PC-3 (cell line): ENCODE data around the gene ARHGEF7. TPM values are rescaled to one million over a fixed set of nuclear protein-coding genes. Genes with fewer than 3 reads are reported as not detected.

Source experiments
- ATAC-seq: fragments of 200-7000 bp; cut with Tn5 transposase; 2 replicates; pipeline ENCODE4 v1.9.1; 2020; ENCODE audit warnings: mild to moderate bottlenecking, moderate library complexity
- BruUV-seq: library from RNA; stranded (reverse); fragments of 400-500 nt; replicated peaks from 2 replicates; lab custom pipeline; 2021; lab: Mats Ljungman, UMichigan
- CTCF ChIA-PET: fragments of 300-600 bp; sonication (Branson Sonifier 250); formaldehyde crosslinking; loops from one replicate; lab custom pipeline; 2022; ENCODE audit warnings: antibody characterized with exemption; lab: Charles Lee
- POLR2A ChIA-PET: fragments of 300-600 bp; sonication (Branson Sonifier 250); formaldehyde crosslinking; loops from one replicate; lab custom pipeline; 2022; ENCODE audit warnings: antibody characterized with exemption; ENCODE audit not compliant: unreplicated experiment; lab: Charles Lee
- DNase-seq: peaks from one replicate; pipeline ENCODE4 v3.0.0-alpha.2; 2015
- H2AFZ ChIP-seq: fragments of 300-600 bp; sonication (generic); 2 replicates; pipeline ENCODE4 v1.6.0; 2016; ENCODE audit warnings: antibody characterized with exemption, low read length
- H3F3A ChIP-seq: fragments of 300-600 bp; sonication (generic); one replicate; pipeline ENCODE4 v1.6.0; 2017; ENCODE audit warnings: antibody characterized with exemption, low read length, control low read depth, mild to moderate bottlenecking; ENCODE audit not compliant: unreplicated experiment
- H3K27ac ChIP-seq: fragments of 300-600 bp; sonication (generic); 2 replicates; pipeline ENCODE4 v1.5.1; 2016; ENCODE audit warnings: mild to moderate bottlenecking, low read length
- H3K27me3 ChIP-seq: fragments of 300-600 bp; sonication (generic); 2 replicates; pipeline ENCODE4 v1.6.1; 2016; ENCODE audit warnings: low read length, mixed read lengths
- H3K36me3 ChIP-seq: fragments of 300-600 bp; sonication (generic); 2 replicates; pipeline ENCODE4 v1.6.1; 2016; ENCODE audit warnings: low read depth, mixed run types, low read length, mixed read lengths
- H3K4me1 ChIP-seq: fragments of 300-600 bp; sonication (generic); 2 replicates; pipeline ENCODE4 v1.5.1; 2016; ENCODE audit warnings: low read length; ENCODE audit not compliant: insufficient read depth
- H3K4me2 ChIP-seq: fragments of 300-600 bp; sonication (generic); 2 replicates; pipeline ENCODE4 v1.6.0; 2016; ENCODE audit warnings: low read length
- H3K4me3 ChIP-seq: fragments of 300-600 bp; sonication (generic); 2 replicates; pipeline ENCODE4 v1.5.1; 2016; ENCODE audit warnings: mild to moderate bottlenecking, low read length, mixed read lengths
- H3K79me2 ChIP-seq: fragments of 300-600 bp; sonication (generic); 2 replicates; pipeline ENCODE4 v1.6.1; 2017; ENCODE audit warnings: low read length, mixed read lengths
- H3K9ac ChIP-seq: fragments of 300-600 bp; sonication (generic); 2 replicates; pipeline ENCODE4 v1.6.0; 2016; ENCODE audit warnings: mild to moderate bottlenecking, low read length
- H3K9me2 ChIP-seq: fragments of 300-600 bp; sonication (generic); replicated peaks from 2 replicates; pipeline ENCODE4 v1.6.1; 2016; ENCODE audit warnings: mixed run types, low read length, mixed read lengths
- H3K9me3 ChIP-seq: fragments of 300-600 bp; sonication (generic); 2 replicates; pipeline ENCODE4 v1.6.1; 2016; ENCODE audit warnings: low read length, mixed read lengths
- H4K20me1 ChIP-seq: fragments of 300-600 bp; sonication (generic); 2 replicates; pipeline ENCODE4 v1.6.1; 2016; ENCODE audit warnings: low read length, mixed read lengths
- CTCF ChIP-seq: fragments of 300-600 bp; sonication (generic); conservative IDR thresholded peaks from 2 replicates; pipeline ENCODE4 v1.5.1; 2017; ENCODE audit warnings: antibody characterized with exemption, low read depth, mild to moderate bottlenecking, low read length
- EZH2 ChIP-seq: fragments of 300-600 bp; sonication (generic); IDR thresholded peaks from one replicate; pipeline ENCODE4 v1.6.1; 2017; ENCODE audit warnings: antibody characterized with exemption, mild to moderate bottlenecking, low read length; ENCODE audit not compliant: unreplicated experiment
- EZH2phosphoT487 ChIP-seq: fragments of 300-600 bp; sonication (generic); IDR thresholded peaks from 2 replicates; pipeline ENCODE4 v1.6.1; 2018; ENCODE audit warnings: mild to moderate bottlenecking, antibody characterized with exemption, low read length, borderline replicate concordance
- intact Hi-C: fragments of 100-400 bp; cut with micrococcal nuclease; formaldehyde crosslinking; loops from 2 replicates; pipeline ENCODE4 v1.9.0; 2023
- total RNA-seq: library from RNA; depleted of rRNA; stranded (reverse); fragments of >200 nt; gene quantifications from 2 replicates; pipeline ENCODE4 v1.2.3, GENCODE V29; 2014

The ARHGEF7 gene
- total RNA-seq, 1 experiment from 2014 or later = 14.7 TPM

- no peaks in the 10 kb centered on the region for H4K20me1 ChIP-seq
- DNase-seq (no peak), ATAC-seq (no peak)
- no peak overlapping the region for H3K4me2 ChIP-seq
- no peak overlapping the region for H2AFZ ChIP-seq
- no peaks in the 10 kb centered on the region for H3K4me1 ChIP-seq
- H3K9me3 ChIP-seq = no peaks in the 10 kb centered on the region
- H3K9me2 ChIP-seq = no peaks in the 10 kb centered on the region
- H3K4me3 ChIP-seq = no peak overlapping the region
- intact Hi-C loops = no loop called here
- peaks cover 68% of the 10 kb centered on the region for H3K27me3 ChIP-seq
- no peaks in the 10 kb centered on the region for H3K79me2 ChIP-seq
- no peak overlapping the region for H3K9ac ChIP-seq
- ChIA-PET POLR2A (no interaction called here), CTCF (no interaction called here)
- no peaks in the 10 kb centered on the region for H3K36me3 ChIP-seq
- H3F3A ChIP-seq = no peaks in the 10 kb centered on the region
- no peak for TF ChIP-seq EZH2phosphoT487
- no peak for TF ChIP-seq EZH2
- no peak for TF ChIP-seq CTCF
- no peak overlapping the region for H3K27ac ChIP-seq
- no TSS peak for BruUV-seq
Measured at GRCh38 chr13:111139873-111140561, 24.9 kb downstream of the ARHGEF7 start.

- ATAC-seq = no peak
- no TSS peak for BruUV-seq
- ChIA-PET CTCF (no interaction called here), POLR2A (no interaction called here)
- Histone ChIP-seq H3K36me3 (no peaks in the 10 kb centered on the region), H3K9ac (no peak overlapping the region), H2AFZ (no peak overlapping the region), H4K20me1 (no peaks in the 10 kb centered on the region), H3K27me3 (peaks cover 70% of the 10 kb centered on the region), H3K4me1 (no peaks in the 10 kb centered on the region), H3K9me3 (no peaks in the 10 kb centered on the region), H3K4me2 (no peak overlapping the region), H3F3A (no peaks in the 10 kb centered on the region), H3K9me2 (no peaks in the 10 kb centered on the region), H3K27ac (no peak overlapping the region), H3K4me3 (no peak overlapping the region), H3K79me2 (no peaks in the 10 kb centered on the region)
- no peak for DNase-seq
- intact Hi-C loops = no loop called here
- no peak for TF ChIP-seq EZH2
- TF ChIP-seq CTCF = no peak
- no peak for TF ChIP-seq EZH2phosphoT487
Measured at GRCh38 chr13:111140562-111141105, 25.5 kb downstream of the ARHGEF7 start.

GRCh38 chr13:111142472-111142871 lies 27.4 kb downstream of the ARHGEF7 start:
- H3K9me2 ChIP-seq = no peaks in the 10 kb centered on the region
- H3K27me3 ChIP-seq = peaks cover 88% of the 10 kb centered on the region
- no peak overlapping the region for H3K27ac ChIP-seq
- no peaks in the 10 kb centered on the region for H3K36me3 ChIP-seq
- no peaks in the 10 kb centered on the region for H3K79me2 ChIP-seq
- no peak overlapping the region for H3K9ac ChIP-seq
- H3K4me2 ChIP-seq = no peak overlapping the region
- no peaks in the 10 kb centered on the region for H4K20me1 ChIP-seq
- H3K4me1 ChIP-seq = no peaks in the 10 kb centered on the region
- BruUV-seq = no TSS peak
- no peak for DNase-seq
- ChIA-PET CTCF (no interaction called here), POLR2A (no interaction called here)
- no peak overlapping the region for H2AFZ ChIP-seq
- H3K4me3 ChIP-seq = no peak overlapping the region
- ATAC-seq = no peak
- H3K9me3 ChIP-seq = no peaks in the 10 kb centered on the region
- intact Hi-C loops = no loop called here
- no peaks in the 10 kb centered on the region for H3F3A ChIP-seq
- TF ChIP-seq CTCF = no peak
- TF ChIP-seq EZH2 = no peak
